NCI-H128 (cell line): ENCODE data around the gene SLC30A1.

Experiments used
- DNase-seq: peaks from one replicate; lab custom pipeline; 2025; ENCODE audit not compliant: unreplicated experiment; lab: John Stamatoyannopoulos, UW

The SLC30A1 gene

GRCh38 chr1:211609120-211610024 lies 30.4 kb upstream of the SLC30A1 start:
- no peak for DNase-seq

- DNase-seq, result no peak
Measured at GRCh38 chr1:211607754-211608473, 29.0 kb upstream of the SLC30A1 start.

- DNase-seq, result no peak
Measured at GRCh38 chr1:211606914-211607753, 28.2 kb upstream of the SLC30A1 start.

GRCh38 chr1:211606332-211606913 lies 27.5 kb upstream of the SLC30A1 start:
- no peak for DNase-seq

GRCh38 chr1:211605603-211606331 lies 26.8 kb upstream of the SLC30A1 start:
- DNase-seq, result no peak

- DNase-seq, result no peak
Measured at GRCh38 chr1:211605034-211605433, 26.1 kb upstream of the SLC30A1 start.

- no peak for DNase-seq
Measured at GRCh38 chr1:211604548-211604947, 25.6 kb upstream of the SLC30A1 start.

GRCh38 chr1:211603713-211604112 lies 24.8 kb upstream of the SLC30A1 start:
- DNase-seq, result no peak

GRCh38 chr1:211603191-211603701 lies 24.3 kb upstream of the SLC30A1 start:
- DNase-seq, result no peak

- peak; percentile 67 for DNase-seq
Measured at GRCh38 chr1:211601982-211602670, 23.2 kb upstream of the SLC30A1 start.

GRCh38 chr1:211601159-211601558 lies 22.2 kb upstream of the SLC30A1 start:
- DNase-seq, result no peak

- no peak for DNase-seq
Measured at GRCh38 chr1:211599250-211599649, 20.3 kb upstream of the SLC30A1 start.

- no peak for DNase-seq
Measured at GRCh38 chr1:211598514-211598913, 19.6 kb upstream of the SLC30A1 start.

- no peak for DNase-seq
Measured at GRCh38 chr1:211596418-211597181, 17.6 kb upstream of the SLC30A1 start.

- DNase-seq, result no peak
Measured at GRCh38 chr1:211595419-211595818, 16.5 kb upstream of the SLC30A1 start.

- no peak for DNase-seq
Measured at GRCh38 chr1:211591980-211592493, 13.1 kb upstream of the SLC30A1 start.

- DNase-seq, result no peak
Measured at GRCh38 chr1:211589782-211590721, 11.1 kb upstream of the SLC30A1 start.
